HK-2 (cell line): ENCODE data around the gene TGFBR3.
"Not testable (repeated sequence)": the region's sequence is repeated elsewhere in the genome, so short reads cannot be mapped to it uniquely, and the experiment has no call there.

ENCODE experiments used
- DNase-seq: peaks from one replicate; pipeline ENCODE4 v3.0.0-alpha.2; 2018; ENCODE audit not compliant: unreplicated experiment

The TGFBR3 gene

DNA sequence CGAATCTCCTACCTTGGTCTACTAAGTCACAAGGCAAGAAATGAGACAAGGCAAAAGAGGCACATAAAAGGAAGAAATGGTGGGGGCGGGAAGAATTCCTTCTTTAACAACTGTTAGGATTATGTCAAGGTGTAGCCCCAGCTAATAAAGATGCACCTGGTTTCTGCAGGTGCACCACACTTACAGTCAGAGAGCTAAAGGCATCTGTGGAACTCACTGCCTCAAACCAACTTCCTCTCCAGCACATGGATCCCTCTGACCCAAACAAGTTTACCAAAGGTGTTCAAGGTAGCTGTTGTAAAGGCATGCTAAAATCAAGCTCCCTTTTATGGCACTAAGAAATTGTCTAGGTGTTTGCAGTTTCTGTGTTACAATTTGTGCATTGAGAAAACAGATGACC is 38.1 kb downstream of the TGFBR3 start:
- no peak for DNase-seq

- no peak for DNase-seq
These were observed 39.3 kb downstream of the TGFBR3 start for GRCh38 chr1:91846639-91847013.

- no peak for DNase-seq
These were observed 39.8 kb downstream of the TGFBR3 start for GRCh38 chr1:91846007-91846638.

DNA sequence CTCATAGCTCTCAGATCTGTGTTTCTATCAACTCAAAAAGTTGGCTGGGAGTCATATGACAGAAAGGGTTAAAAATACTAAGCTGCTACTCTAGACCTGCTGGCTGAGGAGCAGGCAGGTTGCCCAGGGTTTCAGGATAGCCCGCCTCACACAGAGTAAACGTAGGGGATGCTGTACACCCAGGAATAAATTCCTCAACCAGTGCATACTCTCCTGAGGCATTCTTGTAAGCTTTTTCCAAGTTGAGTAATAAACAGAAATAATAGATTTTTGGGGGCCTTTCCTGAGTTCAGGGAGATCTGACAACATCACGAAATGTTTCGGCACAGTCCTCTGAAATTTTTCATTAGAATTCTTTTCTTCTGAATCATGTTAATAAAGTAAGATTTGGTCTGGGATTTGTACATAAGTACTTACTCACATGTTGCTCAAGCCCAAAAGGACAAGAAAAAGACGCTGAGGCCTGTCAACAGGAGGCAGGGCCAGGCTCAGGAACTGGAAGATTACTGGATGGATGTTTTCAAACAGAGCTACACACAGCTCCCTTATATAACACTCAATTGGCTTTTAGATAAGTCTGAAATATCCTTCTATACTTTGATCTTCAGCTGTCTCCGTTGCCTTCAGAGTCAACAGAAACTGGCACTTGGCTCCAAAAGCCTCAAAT is 41.0 kb downstream of the TGFBR3 start:
- no peak for DNase-seq

DNA sequence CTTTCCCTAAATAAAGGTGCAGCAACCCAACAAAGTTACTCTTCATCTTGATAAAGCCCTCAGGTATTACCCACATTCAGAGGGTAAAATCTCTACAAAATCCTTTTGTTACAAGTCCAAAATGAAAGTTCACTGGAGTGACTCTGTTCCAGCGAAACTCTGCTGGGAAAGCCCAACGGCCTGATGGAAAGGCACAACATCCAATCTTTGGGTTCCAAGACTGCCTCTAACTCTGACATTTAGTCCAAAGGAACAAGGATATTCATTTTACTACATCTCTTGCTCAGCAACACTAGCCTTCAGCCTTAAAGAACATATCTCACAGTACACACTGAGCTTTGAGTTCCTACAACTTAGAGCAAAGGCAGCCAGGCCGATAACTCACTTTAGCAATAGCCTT is 42.1 kb downstream of the TGFBR3 start:
- DNase-seq = no peak

GRCh38 chr1:91842563-91842962 is 43.4 kb downstream of the TGFBR3 start:
- no peak for DNase-seq

- no peak for DNase-seq
These were observed 43.9 kb downstream of the TGFBR3 start for GRCh38 chr1:91842056-91842455.

GRCh38 chr1:91840276-91840675 is 45.7 kb downstream of the TGFBR3 start:
- DNase-seq = not testable (repeated sequence)

- DNase-seq = no peak
These were observed 49.5 kb downstream of the TGFBR3 start for GRCh38 chr1:91836331-91837040.

- DNase-seq = no peak
These were observed 50.8 kb downstream of the TGFBR3 start for GRCh38 chr1:91835087-91835521.

- DNase-seq = not testable (repeated sequence)
These were observed 51.4 kb downstream of the TGFBR3 start for GRCh38 chr1:91834549-91834948.

- no peak for DNase-seq
These were observed 52.0 kb downstream of the TGFBR3 start for GRCh38 chr1:91833946-91834345.

GRCh38 chr1:91831132-91831930 is 54.6 kb downstream of the TGFBR3 start:
- DNase-seq = no peak

- DNase-seq = no peak
These were observed 55.5 kb downstream of the TGFBR3 start for GRCh38 chr1:91830242-91831131.

GRCh38 chr1:91829293-91830153 is 56.4 kb downstream of the TGFBR3 start:
- no peak for DNase-seq

- no peak for DNase-seq
These were observed 57.2 kb downstream of the TGFBR3 start for GRCh38 chr1:91828583-91829281.

DNA sequence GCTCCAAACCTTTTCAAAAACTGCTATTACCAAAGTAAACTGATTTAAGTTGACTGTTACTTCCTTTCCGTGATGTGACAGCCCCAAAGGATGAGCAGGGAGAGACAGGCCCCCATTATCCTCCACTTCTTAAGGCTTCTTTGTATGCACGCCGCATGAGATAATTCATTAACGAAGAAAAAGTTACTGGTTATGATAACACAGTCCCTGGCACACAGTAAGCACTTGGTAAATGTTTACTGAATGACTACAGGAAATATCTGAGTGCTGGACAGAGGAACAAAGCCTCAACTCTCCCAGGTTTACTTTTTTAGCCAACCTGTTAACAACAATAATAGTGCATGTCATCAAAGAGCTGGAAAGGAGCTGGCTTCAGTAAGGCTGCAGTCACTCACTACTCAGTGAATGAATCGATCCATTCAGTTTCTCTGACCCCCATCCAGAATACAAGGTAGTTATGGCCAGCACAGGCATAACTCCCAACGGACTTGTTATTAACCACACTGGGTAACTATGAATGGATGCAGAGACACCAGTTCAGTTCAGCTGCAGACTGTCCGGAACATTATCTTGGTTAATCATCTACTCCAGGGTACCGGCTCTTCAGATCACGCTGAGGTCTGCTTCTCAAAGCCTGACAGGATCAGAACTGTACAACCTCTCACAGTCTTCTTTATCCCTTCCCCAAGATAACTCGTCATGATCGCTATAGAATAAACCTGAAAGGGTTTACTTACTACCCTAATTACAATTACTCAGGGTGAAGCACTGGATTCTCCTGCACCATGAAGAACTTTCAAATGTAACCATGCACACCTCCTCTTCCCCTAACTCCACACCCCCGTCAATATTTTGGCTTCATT is 58.3 kb downstream of the TGFBR3 start:
- DNase-seq = no peak

DNA sequence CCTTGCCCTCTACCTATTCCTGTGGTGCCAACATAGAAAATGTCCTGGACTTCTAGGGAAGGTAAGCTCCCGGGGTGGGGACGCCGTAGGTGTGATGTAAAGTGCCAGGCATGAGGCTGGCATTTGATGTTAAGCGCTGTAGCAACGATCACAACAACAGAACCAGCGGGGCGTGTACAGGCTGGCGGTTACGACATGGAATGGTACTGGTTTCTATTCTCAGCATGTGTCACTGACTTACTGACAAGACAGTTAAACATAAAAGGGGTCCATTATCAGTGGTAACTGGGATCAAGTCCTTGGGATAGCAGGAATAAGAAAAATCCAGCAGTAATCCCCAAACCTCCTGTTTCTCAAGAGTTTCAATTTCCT is 58.9 kb downstream of the TGFBR3 start:
- DNase-seq = peak; percentile 36

DNA sequence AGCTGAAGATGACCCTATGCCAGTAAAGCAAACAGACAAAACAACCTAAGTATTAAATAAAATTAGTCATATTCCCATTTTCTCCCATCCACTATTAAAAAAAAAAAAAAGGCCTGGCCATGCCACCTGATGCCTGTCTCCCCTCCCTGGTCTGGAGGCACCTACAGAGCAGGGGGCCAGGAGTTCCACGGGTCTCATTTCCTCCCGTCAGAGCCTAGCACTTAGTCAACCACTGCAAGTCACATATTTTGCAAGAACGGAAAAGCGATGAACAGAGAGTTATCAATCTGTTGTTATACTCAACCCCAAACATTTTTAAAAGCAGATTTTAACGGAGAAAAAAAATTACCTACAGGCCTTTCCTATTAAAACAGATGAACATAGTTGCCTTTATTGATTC is 59.3 kb downstream of the TGFBR3 start:
- no peak for DNase-seq
